ENCODE results near the gene DLGAP1.

DLGAP1 gene

GRCh38 chr18:4246374-4246773 lies 208.7 kb downstream of the DLGAP1 start:
- TF ChIP-seq FOXM1 (IDR thresholded peaks at IDR 0.05; ENCODE audit: borderline replicate concordance, low read depth) (no peak), MAX (IDR thresholded peaks at IDR 0.05) (no peak), RAD21 (IDR thresholded peaks at IDR 0.05; ENCODE audit: low read depth) (no peak), TCF12 (IDR thresholded peaks at IDR 0.05; ENCODE audit: low read depth) (no peak), TAF1 (IDR thresholded peaks at IDR 0.05; ENCODE audit: low read depth) (no peak), CREB1 (IDR thresholded peaks at IDR 0.05; ENCODE audit: low read depth) (no peak), EP300 (IDR thresholded peaks at IDR 0.05; ENCODE audit: borderline replicate concordance) (no peak), TEAD4 (IDR thresholded peaks at IDR 0.05) (no peak), NFIC (IDR thresholded peaks at IDR 0.05) (no peak), ZBTB7A (IDR thresholded peaks at IDR 0.05; ENCODE audit: low read depth) (no peak), YY1 (IDR thresholded peaks at IDR 0.05; ENCODE audit: low read depth) (no peak), REST (IDR thresholded peaks at IDR 0.05; ENCODE audit: low read depth) (no peak), USF1 (IDR thresholded peaks at IDR 0.05) (no peak), EGR1 (IDR thresholded peaks at IDR 0.05) (no peak)

GRCh38 chr18:4245456-4245855 lies 209.7 kb downstream of the DLGAP1 start:
- no peak for TF ChIP-seq CEBPB (IDR thresholded peaks at IDR 0.05)
- TF ChIP-seq NFIC (IDR thresholded peaks at IDR 0.05): no peak
- no peak for TF ChIP-seq TAF1 (IDR thresholded peaks at IDR 0.05; ENCODE audit: low read depth)
- no peak for TF ChIP-seq RAD21 (IDR thresholded peaks at IDR 0.05; ENCODE audit: low read depth)
- no peak for TF ChIP-seq TCF12 (IDR thresholded peaks at IDR 0.05; ENCODE audit: low read depth)
- no peak for TF ChIP-seq MAX (IDR thresholded peaks at IDR 0.05)
- TF ChIP-seq EP300 (IDR thresholded peaks at IDR 0.05; ENCODE audit: borderline replicate concordance): no peak

GRCh38 chr18:4242431-4243161 lies 212.5 kb downstream of the DLGAP1 start:
- TF ChIP-seq REST (IDR thresholded peaks at IDR 0.05; ENCODE audit: low read depth) (no peak), TEAD4 (IDR thresholded peaks at IDR 0.05) (no peak), EGR1 (IDR thresholded peaks at IDR 0.05) (no peak), CREB1 (IDR thresholded peaks at IDR 0.05; ENCODE audit: low read depth) (no peak), ZBTB7A (IDR thresholded peaks at IDR 0.05; ENCODE audit: low read depth) (no peak), TCF12 (IDR thresholded peaks at IDR 0.05; ENCODE audit: low read depth) (no peak), CEBPB (IDR thresholded peaks at IDR 0.05) (no peak), EP300 (IDR thresholded peaks at IDR 0.05; ENCODE audit: borderline replicate concordance) (no peak), RAD21 (IDR thresholded peaks at IDR 0.05; ENCODE audit: low read depth) (no peak), USF1 (IDR thresholded peaks at IDR 0.05) (no peak), FOXM1 (IDR thresholded peaks at IDR 0.05; ENCODE audit: borderline replicate concordance, low read depth) (no peak), YY1 (IDR thresholded peaks at IDR 0.05; ENCODE audit: low read depth) (no peak), NFIC (IDR thresholded peaks at IDR 0.05) (no peak), MAX (IDR thresholded peaks at IDR 0.05) (no peak), TAF1 (IDR thresholded peaks at IDR 0.05; ENCODE audit: low read depth) (no peak)

- TF ChIP-seq REST (IDR thresholded peaks at IDR 0.05; ENCODE audit: low read depth): no peak
- TF ChIP-seq NFIC (IDR thresholded peaks at IDR 0.05): no peak
- TF ChIP-seq FOXM1 (IDR thresholded peaks at IDR 0.05; ENCODE audit: borderline replicate concordance, low read depth): no peak
- no peak for TF ChIP-seq EP300 (IDR thresholded peaks at IDR 0.05; ENCODE audit: borderline replicate concordance)
- no peak for TF ChIP-seq RAD21 (IDR thresholded peaks at IDR 0.05; ENCODE audit: low read depth)
- no peak for TF ChIP-seq CEBPB (IDR thresholded peaks at IDR 0.05)
- TF ChIP-seq USF1 (IDR thresholded peaks at IDR 0.05): no peak
- TF ChIP-seq TCF12 (IDR thresholded peaks at IDR 0.05; ENCODE audit: low read depth): no peak
- TF ChIP-seq TAF1 (IDR thresholded peaks at IDR 0.05; ENCODE audit: low read depth): no peak
- TF ChIP-seq TEAD4 (IDR thresholded peaks at IDR 0.05): no peak
- no peak for TF ChIP-seq YY1 (IDR thresholded peaks at IDR 0.05; ENCODE audit: low read depth)
- no peak for TF ChIP-seq ZBTB7A (IDR thresholded peaks at IDR 0.05; ENCODE audit: low read depth)
- TF ChIP-seq CREB1 (IDR thresholded peaks at IDR 0.05; ENCODE audit: low read depth): no peak
- TF ChIP-seq MAX (IDR thresholded peaks at IDR 0.05): no peak
- TF ChIP-seq EGR1 (IDR thresholded peaks at IDR 0.05): no peak
Measured at GRCh38 chr18:4241090-4241617, 214.0 kb downstream of the DLGAP1 start.

Measured in Ishikawa (cell line).